ENCODE data around the gene NOL9.

The NOL9 gene

GRCh38 chr1:6474815-6475282, 79.5 kb downstream of the NOL9 start:
- H3K9me3 ChIP-seq (ENCODE audit: low read length) = no peaks in the 10 kb centered on the region
- H2AFZ ChIP-seq (ENCODE audit: low read depth, low read length) = no peak overlapping the region
- peaks cover 12% of the 10 kb centered on the region for H3K4me1 ChIP-seq (ENCODE audit: insufficient read depth, low read length)
- H3K36me3 ChIP-seq (ENCODE audit: insufficient read depth, low read length) = peaks cover 33% of the 10 kb centered on the region
- no peak overlapping the region for H3K4me3 ChIP-seq (ENCODE audit: low read length)
- H3K27me3 ChIP-seq (ENCODE audit: insufficient read depth, low read length) = no peaks in the 10 kb centered on the region

GRCh38 chr1:6473974-6474814, 80.1 kb downstream of the NOL9 start:
- H3K27me3 ChIP-seq (ENCODE audit: insufficient read depth, low read length) = no peaks in the 10 kb centered on the region
- H3K4me3 ChIP-seq (ENCODE audit: low read length) = no peak overlapping the region
- no peaks in the 10 kb centered on the region for H3K9me3 ChIP-seq (ENCODE audit: low read length)
- H3K36me3 ChIP-seq (ENCODE audit: insufficient read depth, low read length) = peaks cover 39% of the 10 kb centered on the region
- H3K4me1 ChIP-seq (ENCODE audit: insufficient read depth, low read length) = peaks cover 12% of the 10 kb centered on the region
- H2AFZ ChIP-seq (ENCODE audit: low read depth, low read length) = no peak overlapping the region

- Histone ChIP-seq H3K9me3 (ENCODE audit: low read length) (no peaks in the 10 kb centered on the region), H3K4me3 (ENCODE audit: low read length) (no peak overlapping the region), H3K4me1 (ENCODE audit: insufficient read depth, low read length) (peaks cover 12% of the 10 kb centered on the region), H3K36me3 (ENCODE audit: insufficient read depth, low read length) (peaks cover 50% of the 10 kb centered on the region), H3K27me3 (ENCODE audit: insufficient read depth, low read length) (no peaks in the 10 kb centered on the region), H2AFZ (ENCODE audit: low read depth, low read length) (no peak overlapping the region)
Measured at GRCh38 chr1:6473156-6473555, 81.2 kb downstream of the NOL9 start.

GRCh38 chr1:6472391-6472790, 81.9 kb downstream of the NOL9 start:
- Histone ChIP-seq H3K36me3 (ENCODE audit: insufficient read depth, low read length) (peaks cover 57% of the 10 kb centered on the region), H3K27me3 (ENCODE audit: insufficient read depth, low read length) (no peaks in the 10 kb centered on the region), H3K9me3 (ENCODE audit: low read length) (no peaks in the 10 kb centered on the region), H2AFZ (ENCODE audit: low read depth, low read length) (no peak overlapping the region), H3K4me3 (ENCODE audit: low read length) (no peak overlapping the region), H3K4me1 (ENCODE audit: insufficient read depth, low read length) (peaks cover 9% of the 10 kb centered on the region)

- no peaks in the 10 kb centered on the region for H3K9me3 ChIP-seq (ENCODE audit: low read length)
- H3K27me3 ChIP-seq (ENCODE audit: insufficient read depth, low read length) = no peaks in the 10 kb centered on the region
- H3K4me1 ChIP-seq (ENCODE audit: insufficient read depth, low read length) = peaks cover 5% of the 10 kb centered on the region
- no peak overlapping the region for H2AFZ ChIP-seq (ENCODE audit: low read depth, low read length)
- H3K4me3 ChIP-seq (ENCODE audit: low read length) = no peak overlapping the region
- H3K36me3 ChIP-seq (ENCODE audit: insufficient read depth, low read length) = peaks cover 60% of the 10 kb centered on the region
Measured at GRCh38 chr1:6471970-6472368, 82.3 kb downstream of the NOL9 start.

Data from neuron (in vitro differentiated cells).